Nephron progenitor cell (in vitro differentiated cells): ENCODE measurements around the gene ADGRL3.

Experiments
- DNase-seq: peaks from one replicate; pipeline ENCODE4 v3.0.0; 2021
- H3K27ac Mint-ChIP-seq: 2 replicates; pipeline ENCODE4 v1.8.0; 2021; ENCODE audit warnings: mild to moderate bottlenecking, moderate library complexity, mixed read lengths
- H3K27me3 Mint-ChIP-seq: 2 replicates; pipeline ENCODE4 v1.8.0; 2021; ENCODE audit warnings: mild to moderate bottlenecking, low read depth, mixed read lengths; ENCODE audit not compliant: poor library complexity
- H3K36me3 Mint-ChIP-seq: 2 replicates; pipeline ENCODE4 v1.8.0; 2021; ENCODE audit warnings: low read depth, mixed read lengths
- H3K4me1 Mint-ChIP-seq: 2 replicates; pipeline ENCODE4 v1.8.0; 2021; ENCODE audit warnings: mixed read lengths
- H3K4me3 Mint-ChIP-seq: 2 replicates; pipeline ENCODE4 v1.8.0; 2021; ENCODE audit warnings: mild to moderate bottlenecking, moderate library complexity, mixed read lengths
- H3K9me3 Mint-ChIP-seq: 2 replicates; pipeline ENCODE4 v1.8.0; 2021; ENCODE audit warnings: mild to moderate bottlenecking, moderate library complexity, mixed read lengths
- TF ChIP-seq, protein P1 (sequence below): fragments of 200-600 bp; sonication (generic); IDR thresholded peaks from 2 replicates; pipeline ENCODE4 v1.5.0; 2021; ENCODE audit warnings: antibody characterized with exemption

The ADGRL3 gene

DNA sequence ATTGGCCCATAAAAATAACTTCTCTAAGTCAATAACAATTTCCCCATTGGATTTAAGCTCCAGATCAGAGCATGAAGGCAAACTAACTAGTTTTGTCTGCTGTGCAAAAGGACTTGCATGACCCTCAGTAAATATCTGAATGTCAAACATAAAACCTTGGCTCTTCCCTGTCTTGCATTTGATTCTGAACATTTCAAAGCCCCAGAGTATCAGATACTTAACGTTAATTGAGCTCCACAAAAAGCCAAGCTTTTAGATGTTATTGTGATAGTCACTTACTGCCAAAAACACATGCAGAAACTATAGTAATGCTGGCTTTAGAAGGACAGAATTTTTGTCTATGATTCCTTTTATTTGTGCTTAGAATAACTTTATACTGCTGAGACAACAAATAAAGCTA lies 664.2 kb downstream of the ADGRL3 start:
- no peak for DNase-seq
- no peaks in the 10 kb centered on the region for H3K27me3 Mint-ChIP-seq
- TF ChIP-seq, protein P1, sequence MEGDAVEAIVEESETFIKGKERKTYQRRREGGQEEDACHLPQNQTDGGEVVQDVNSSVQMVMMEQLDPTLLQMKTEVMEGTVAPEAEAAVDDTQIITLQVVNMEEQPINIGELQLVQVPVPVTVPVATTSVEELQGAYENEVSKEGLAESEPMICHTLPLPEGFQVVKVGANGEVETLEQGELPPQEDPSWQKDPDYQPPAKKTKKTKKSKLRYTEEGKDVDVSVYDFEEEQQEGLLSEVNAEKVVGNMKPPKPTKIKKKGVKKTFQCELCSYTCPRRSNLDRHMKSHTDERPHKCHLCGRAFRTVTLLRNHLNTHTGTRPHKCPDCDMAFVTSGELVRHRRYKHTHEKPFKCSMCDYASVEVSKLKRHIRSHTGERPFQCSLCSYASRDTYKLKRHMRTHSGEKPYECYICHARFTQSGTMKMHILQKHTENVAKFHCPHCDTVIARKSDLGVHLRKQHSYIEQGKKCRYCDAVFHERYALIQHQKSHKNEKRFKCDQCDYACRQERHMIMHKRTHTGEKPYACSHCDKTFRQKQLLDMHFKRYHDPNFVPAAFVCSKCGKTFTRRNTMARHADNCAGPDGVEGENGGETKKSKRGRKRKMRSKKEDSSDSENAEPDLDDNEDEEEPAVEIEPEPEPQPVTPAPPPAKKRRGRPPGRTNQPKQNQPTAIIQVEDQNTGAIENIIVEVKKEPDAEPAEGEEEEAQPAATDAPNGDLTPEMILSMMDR: no peak

DNA sequence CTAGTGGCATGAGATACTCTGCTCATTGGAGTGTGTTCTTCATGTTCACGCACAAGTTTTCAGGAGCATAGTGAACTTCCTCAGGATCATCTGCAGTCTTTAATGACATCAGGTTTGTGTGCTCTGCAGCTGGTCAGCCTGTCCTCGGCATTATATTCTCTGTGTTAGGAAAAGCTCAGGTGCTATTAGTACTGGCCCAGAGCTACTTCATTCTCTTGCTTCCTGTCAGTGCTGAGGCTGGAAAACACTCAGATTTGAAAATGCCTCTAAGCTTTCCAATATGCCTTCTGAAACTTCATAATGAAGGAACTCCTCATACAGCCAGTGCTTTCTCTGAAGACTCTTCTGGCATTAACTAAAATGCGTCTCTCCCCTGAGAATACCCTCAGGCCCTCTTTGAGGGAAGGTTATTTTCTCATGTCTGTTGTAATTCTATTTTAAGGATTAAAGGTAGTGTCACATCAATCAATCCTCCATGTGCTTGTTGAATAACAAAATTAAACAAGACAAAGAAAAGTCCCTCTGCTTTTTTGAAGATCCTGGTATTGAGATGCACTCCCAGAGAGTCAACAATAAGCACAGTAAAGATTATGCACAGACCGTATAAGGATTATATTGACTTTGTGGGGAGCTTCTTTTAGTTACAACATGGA lies 666.4 kb downstream of the ADGRL3 start:
- Mint-ChIP-seq H3K36me3 (no peaks in the 10 kb centered on the region), H3K4me3 (no peak overlapping the region), H3K9me3 (no peaks in the 10 kb centered on the region), H3K4me1 (no peaks in the 10 kb centered on the region), H3K27me3 (no peaks in the 10 kb centered on the region), H3K27ac (no peak overlapping the region)
- TF ChIP-seq, protein P1: no peak
- no peak for DNase-seq

More for the DNA sequence above, 664.2 kb downstream of the ADGRL3 start:
- Mint-ChIP-seq H3K36me3 (no peaks in the 10 kb centered on the region), H3K27ac (no peak overlapping the region), H3K4me3 (no peak overlapping the region), H3K4me1 (no peaks in the 10 kb centered on the region), H3K9me3 (no peaks in the 10 kb centered on the region)

DNA sequence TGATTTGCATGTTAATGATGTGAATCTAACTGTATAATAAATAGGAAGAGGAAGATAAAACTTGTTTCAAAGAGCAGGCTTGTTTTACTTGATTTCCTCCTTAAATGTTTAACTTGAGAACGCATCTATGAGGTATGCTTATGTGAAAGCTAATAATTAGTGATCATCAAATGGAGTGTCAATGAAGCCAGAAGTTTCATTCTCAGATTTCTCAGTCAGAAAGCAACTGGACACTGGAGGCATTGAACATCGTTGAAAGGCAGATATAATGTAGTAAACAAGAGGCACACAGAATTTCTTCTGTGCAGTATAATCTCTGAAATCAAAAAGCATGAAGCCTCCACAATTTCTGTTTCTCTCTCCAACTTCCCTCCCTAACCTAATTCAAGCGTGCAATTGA lies 672.9 kb downstream of the ADGRL3 start:
- Mint-ChIP-seq H3K36me3 (no peaks in the 10 kb centered on the region), H3K4me1 (no peaks in the 10 kb centered on the region), H3K27ac (peak overlapping the region; percentile 26), H3K27me3 (no peaks in the 10 kb centered on the region), H3K9me3 (peaks cover 3% of the 10 kb centered on the region), H3K4me3 (no peak overlapping the region)
- no peak for DNase-seq
- TF ChIP-seq, protein P1: no peak

- no peaks in the 10 kb centered on the region for H3K4me1 Mint-ChIP-seq
- TF ChIP-seq, protein P1: no peak
These were observed 677.1 kb downstream of the ADGRL3 start for GRCh38 chr4:61877266-61877665.

GRCh38 chr4:61877893-61878292 lies 677.8 kb downstream of the ADGRL3 start:
- DNase-seq: no peak
- H3K4me1 Mint-ChIP-seq: no peaks in the 10 kb centered on the region
- no peaks in the 10 kb centered on the region for H3K36me3 Mint-ChIP-seq
- H3K27me3 Mint-ChIP-seq: no peaks in the 10 kb centered on the region
- H3K27ac Mint-ChIP-seq: no peak overlapping the region
- H3K4me3 Mint-ChIP-seq: no peak overlapping the region
- TF ChIP-seq, protein P1: no peak
- peaks cover 3% of the 10 kb centered on the region for H3K9me3 Mint-ChIP-seq

More at GRCh38 chr4:61877266-61877665, 677.1 kb downstream of the ADGRL3 start:
- H3K36me3 Mint-ChIP-seq: no peaks in the 10 kb centered on the region
- H3K27ac Mint-ChIP-seq: no peak overlapping the region
- peaks cover 3% of the 10 kb centered on the region for H3K9me3 Mint-ChIP-seq
- H3K4me3 Mint-ChIP-seq: no peak overlapping the region
- no peak for DNase-seq
- H3K27me3 Mint-ChIP-seq: no peaks in the 10 kb centered on the region

DNA sequence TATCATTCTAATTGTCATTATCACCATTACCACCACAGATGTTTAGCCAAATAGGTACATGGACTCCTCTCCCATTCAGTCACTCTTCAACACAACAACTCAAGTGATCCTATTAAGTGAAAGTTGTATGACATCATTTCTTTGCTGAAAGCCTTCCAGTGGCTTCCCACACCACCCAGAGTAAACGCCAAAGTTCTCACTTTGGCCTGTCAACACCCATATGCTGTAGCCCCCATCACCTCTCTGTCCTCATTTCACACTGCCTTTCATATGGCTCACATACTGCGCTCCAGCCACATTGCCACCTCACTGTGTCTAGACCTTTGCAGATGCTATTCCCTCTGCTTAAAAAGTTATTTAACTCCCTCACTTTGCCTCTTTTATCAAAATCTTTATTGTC lies 682.3 kb downstream of the ADGRL3 start:
- Mint-ChIP-seq H3K27ac (no peak overlapping the region), H3K36me3 (no peaks in the 10 kb centered on the region), H3K27me3 (no peaks in the 10 kb centered on the region), H3K4me3 (no peak overlapping the region), H3K9me3 (no peaks in the 10 kb centered on the region), H3K4me1 (peaks cover 7% of the 10 kb centered on the region)
- DNase-seq: no peak
- TF ChIP-seq, protein P1: no peak
